Mesothelial cell of epicardium (in vitro differentiated cells): ENCODE data around the gene AGAP3. TPM values are rescaled to one million over a fixed set of nuclear protein-coding genes. Genes with fewer than 3 reads are reported as not detected.

Experiments used
- DNase-seq, 2 experiments: peaks; one replicate each; pipeline ENCODE4 v3.0.0; 2021; ENCODE audit warnings: low spot score in 2 of 2; ENCODE audit not compliant: unreplicated experiment in 2 of 2
- H3K27ac Mint-ChIP-seq: 2 replicates; pipeline ENCODE4 v1.8.0; 2021; ENCODE audit warnings: mixed read lengths
- H3K27me3 Mint-ChIP-seq: 2 replicates; pipeline ENCODE4 v1.8.0; 2021; ENCODE audit warnings: low read depth, mixed read lengths
- H3K36me3 Mint-ChIP-seq: 2 replicates; pipeline ENCODE4 v1.8.0; 2021; ENCODE audit warnings: mixed read lengths
- H3K4me1 Mint-ChIP-seq: 2 replicates; pipeline ENCODE4 v1.8.0; 2021; ENCODE audit warnings: mixed read lengths
- H3K4me3 Mint-ChIP-seq: 2 replicates; pipeline ENCODE4 v1.8.0; 2021; ENCODE audit warnings: mild to moderate bottlenecking, moderate library complexity, mixed read lengths
- H3K9me3 Mint-ChIP-seq: 2 replicates; pipeline ENCODE4 v1.8.0; 2021; ENCODE audit warnings: mixed read lengths
- total RNA-seq: library from RNA; stranded (reverse); gene quantifications from 3 replicates; pipeline ENCODE4 v1.2.1, GENCODE V29; 2021
- TF ChIP-seq, protein P1 (sequence below): fragments of 200-600 bp; sonication (generic); IDR thresholded peaks from one replicate; pipeline ENCODE4 v1.5.0; 2021; ENCODE audit warnings: antibody characterized with exemption; ENCODE audit not compliant: unreplicated experiment

Gene AGAP3
- total RNA-seq, 1 donor from 2014 or later = 134 TPM

- Mint-ChIP-seq H3K4me3 (no peak overlapping the region), H3K27ac (peak overlapping the region; percentile 50), H3K9me3 (no peaks in the 10 kb centered on the region), H3K36me3 (peaks cover 37% of the 10 kb centered on the region), H3K27me3 (peaks cover 2% of the 10 kb centered on the region), H3K4me1 (peaks cover 17% of the 10 kb centered on the region)
- no peak for DNase-seq
- TF ChIP-seq, protein P1, sequence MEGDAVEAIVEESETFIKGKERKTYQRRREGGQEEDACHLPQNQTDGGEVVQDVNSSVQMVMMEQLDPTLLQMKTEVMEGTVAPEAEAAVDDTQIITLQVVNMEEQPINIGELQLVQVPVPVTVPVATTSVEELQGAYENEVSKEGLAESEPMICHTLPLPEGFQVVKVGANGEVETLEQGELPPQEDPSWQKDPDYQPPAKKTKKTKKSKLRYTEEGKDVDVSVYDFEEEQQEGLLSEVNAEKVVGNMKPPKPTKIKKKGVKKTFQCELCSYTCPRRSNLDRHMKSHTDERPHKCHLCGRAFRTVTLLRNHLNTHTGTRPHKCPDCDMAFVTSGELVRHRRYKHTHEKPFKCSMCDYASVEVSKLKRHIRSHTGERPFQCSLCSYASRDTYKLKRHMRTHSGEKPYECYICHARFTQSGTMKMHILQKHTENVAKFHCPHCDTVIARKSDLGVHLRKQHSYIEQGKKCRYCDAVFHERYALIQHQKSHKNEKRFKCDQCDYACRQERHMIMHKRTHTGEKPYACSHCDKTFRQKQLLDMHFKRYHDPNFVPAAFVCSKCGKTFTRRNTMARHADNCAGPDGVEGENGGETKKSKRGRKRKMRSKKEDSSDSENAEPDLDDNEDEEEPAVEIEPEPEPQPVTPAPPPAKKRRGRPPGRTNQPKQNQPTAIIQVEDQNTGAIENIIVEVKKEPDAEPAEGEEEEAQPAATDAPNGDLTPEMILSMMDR = no peak
These were observed 37.0 kb downstream of the AGAP3 start for GRCh38 chr7:151123158-151123821.

GRCh38 chr7:151123822-151124464 is 37.7 kb downstream of the AGAP3 start:
- Mint-ChIP-seq H3K36me3 (peaks cover 36% of the 10 kb centered on the region), H3K27me3 (peaks cover 2% of the 10 kb centered on the region), H3K27ac (peak overlapping the region; percentile 50), H3K9me3 (no peaks in the 10 kb centered on the region), H3K4me3 (peak overlapping the region; percentile 24), H3K4me1 (peaks cover 17% of the 10 kb centered on the region)
- DNase-seq = peak; percentile 79 to 90
- TF ChIP-seq, protein P1 = peak; percentile 89

DNA sequence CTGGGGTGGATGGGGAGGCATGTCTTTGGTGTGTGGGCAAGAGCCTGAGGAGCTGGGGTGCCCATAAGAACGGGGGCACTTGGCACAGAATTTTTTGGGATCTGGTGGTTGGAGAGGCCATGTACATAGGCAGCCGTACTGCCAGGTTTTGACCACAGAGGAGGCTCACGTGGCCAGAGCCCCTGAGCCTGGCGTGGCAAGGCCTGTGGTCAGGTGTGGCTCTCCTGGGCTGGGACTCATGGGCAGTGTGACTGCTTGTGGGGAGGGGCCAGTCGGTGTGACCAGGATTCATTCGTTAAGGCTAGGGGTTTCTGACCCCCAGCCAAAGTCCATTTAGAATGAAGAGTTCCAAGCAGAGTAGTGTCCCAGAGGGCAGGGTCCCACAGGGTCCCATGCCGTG is 38.2 kb downstream of the AGAP3 start:
- no peak overlapping the region for H3K4me3 Mint-ChIP-seq

DNA sequence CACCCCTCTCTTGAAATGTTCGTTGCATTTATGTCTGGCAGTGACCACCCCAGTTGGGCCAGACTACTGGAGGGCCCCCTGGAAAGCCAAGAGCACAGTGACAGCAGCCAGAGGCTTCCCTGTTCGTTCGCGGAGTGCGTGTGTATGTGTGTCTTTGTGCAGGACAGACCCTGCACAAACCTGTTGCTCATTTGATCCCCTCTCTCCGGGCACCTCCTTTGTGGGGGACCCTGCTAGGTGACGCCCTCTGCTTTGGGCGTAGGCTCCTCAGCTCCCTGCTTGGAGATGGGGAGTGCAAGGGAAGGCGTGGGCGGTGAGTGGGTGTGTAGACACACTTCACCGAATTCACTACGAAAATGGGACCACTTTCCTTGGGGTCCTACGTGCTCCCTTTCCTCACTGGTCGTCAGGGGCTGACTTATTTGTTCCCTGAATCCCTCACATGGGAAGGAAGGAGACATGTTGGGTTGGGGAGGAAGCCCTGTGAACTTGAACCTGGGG is 38.7 kb downstream of the AGAP3 start:
- Mint-ChIP-seq H3K36me3 (peaks cover 34% of the 10 kb centered on the region), H3K4me3 (peak overlapping the region; percentile 61), H3K27me3 (peaks cover 2% of the 10 kb centered on the region), H3K27ac (no peak overlapping the region), H3K9me3 (no peaks in the 10 kb centered on the region), H3K4me1 (peaks cover 17% of the 10 kb centered on the region)
- no peak for DNase-seq
- TF ChIP-seq, protein P1 = no peak

More for the DNA sequence above, 38.2 kb downstream of the AGAP3 start:
- DNase-seq = no peak
- Mint-ChIP-seq H3K36me3 (peaks cover 33% of the 10 kb centered on the region), H3K4me1 (peaks cover 17% of the 10 kb centered on the region), H3K27me3 (peaks cover 2% of the 10 kb centered on the region), H3K9me3 (no peaks in the 10 kb centered on the region), H3K27ac (no peak overlapping the region)
- TF ChIP-seq, protein P1 = no peak

GRCh38 chr7:151125470-151125845 is 39.2 kb downstream of the AGAP3 start:
- Mint-ChIP-seq H3K4me1 (peaks cover 17% of the 10 kb centered on the region), H3K27ac (peak overlapping the region; percentile 43), H3K36me3 (peaks cover 35% of the 10 kb centered on the region), H3K9me3 (no peaks in the 10 kb centered on the region), H3K27me3 (peaks cover 2% of the 10 kb centered on the region), H3K4me3 (peak overlapping the region; percentile 61)
- TF ChIP-seq, protein P1 = no peak
- peak in 1 of 2 experiments; percentile 61 for DNase-seq
